GM23338 (cell line): Measurements from ENCODE around the gene HK1.

Experiments
- CREB1 ChIP-seq: fragments of 250-450 bp; sonication (Bioruptor Pico); IDR thresholded peaks from 2 replicates; pipeline ENCODE4 v1.5.0; 2020; ENCODE audit warnings: low read depth, mild to moderate bottlenecking, moderate library complexity
- EZH2 ChIP-seq: fragments of 200-600 bp; sonication (generic); IDR thresholded peaks from one replicate; pipeline ENCODE4 v1.8.0; 2017; ENCODE audit warnings: antibody characterized with exemption, mild to moderate bottlenecking, low read depth; ENCODE audit not compliant: unreplicated experiment
- EZH2phosphoT487 ChIP-seq: fragments of 200-600 bp; sonication (generic); IDR thresholded peaks from one replicate; pipeline ENCODE4 v1.8.1; 2018; ENCODE audit warnings: antibody characterized with exemption; ENCODE audit not compliant: unreplicated experiment
- JUNB ChIP-seq: IDR thresholded peaks from one replicate; pipeline ENCODE4 v1.6.1; 2016; ENCODE audit warnings: antibody characterized with exemption; ENCODE audit not compliant: unreplicated experiment
- POLR2AphosphoS5 ChIP-seq: IDR thresholded peaks from 2 replicates; pipeline ENCODE4 v1.6.1; 2016; ENCODE audit warnings: antibody characterized with exemption, low read depth
- ZNF114 ChIP-seq: fragments of 250-450 bp; sonication (Bioruptor Pico); IDR thresholded peaks from 2 replicates; pipeline ENCODE4 v1.5.0; 2020; ENCODE audit warnings: mild to moderate bottlenecking, moderate library complexity
- ZNF331 ChIP-seq: fragments of 250-450 bp; sonication (Bioruptor Pico); IDR thresholded peaks from 2 replicates; pipeline ENCODE4 v1.5.0; 2020; ENCODE audit warnings: low read depth, mild to moderate bottlenecking, moderate library complexity
- TF ChIP-seq, protein P1 (sequence below), 2 experiments: fragments of 200-600 bp in 1 of 2; sonication (generic) in 1 of 2; conservative IDR thresholded peaks; 2 replicates each; pipeline versions ENCODE4 v1.5.1 to v1.6.1; 2016 to 2017; ENCODE audit warnings: antibody characterized with exemption in 2 of 2, low read depth in 2 of 2, mild to moderate bottlenecking in 2 of 2, moderate library complexity in 1 of 2
- TF ChIP-seq, protein P2 (sequence below): IDR thresholded peaks from 2 replicates; pipeline ENCODE4 v1.6.1; 2016; ENCODE audit warnings: antibody characterized with exemption

DNA sequence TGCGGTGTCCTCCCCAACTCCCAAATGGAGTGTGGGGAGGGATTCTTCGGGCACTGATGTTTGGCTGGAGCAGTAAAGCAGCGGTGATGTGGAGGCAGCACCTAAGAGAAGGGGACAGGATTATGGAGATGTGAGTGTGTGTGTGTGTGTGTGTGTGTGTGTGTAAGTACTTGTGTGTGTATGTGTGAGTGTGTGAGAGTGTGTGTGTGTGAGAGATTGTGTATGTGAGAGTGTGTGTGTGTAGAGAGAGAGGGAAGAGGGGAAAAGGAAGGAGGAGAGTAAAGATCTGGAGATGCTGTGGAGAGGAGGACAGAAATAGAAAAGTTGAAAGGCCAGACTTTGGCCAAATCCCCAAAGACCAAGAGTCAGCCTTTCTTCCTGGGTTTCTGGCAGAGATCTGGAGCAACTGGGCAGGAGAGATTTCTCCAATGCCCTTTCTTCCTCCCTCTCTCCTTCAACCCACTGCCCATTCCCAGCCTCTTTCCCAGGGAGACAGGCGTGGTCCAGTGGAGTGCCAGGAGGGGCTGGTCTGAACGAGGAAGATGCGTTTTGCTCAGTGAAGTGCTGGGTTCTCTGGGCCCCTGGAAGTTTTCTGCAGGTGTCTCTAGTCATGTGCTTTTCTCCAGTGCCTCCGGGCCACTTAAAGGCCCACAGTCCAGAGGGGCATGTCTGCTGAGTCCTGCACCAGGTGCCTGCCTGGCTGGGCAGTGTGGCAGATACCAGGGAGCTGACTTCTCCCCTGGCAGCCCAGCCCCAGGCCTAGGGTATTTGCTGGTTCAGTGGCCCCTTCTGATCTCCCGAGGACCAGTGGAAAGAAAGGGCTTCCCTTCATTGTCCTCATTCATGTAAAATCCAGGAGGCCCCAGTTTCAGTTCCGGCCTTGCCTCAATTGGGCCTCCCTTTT is 60.5 kb downstream of the HK1 start:
- TF ChIP-seq, protein P1, sequence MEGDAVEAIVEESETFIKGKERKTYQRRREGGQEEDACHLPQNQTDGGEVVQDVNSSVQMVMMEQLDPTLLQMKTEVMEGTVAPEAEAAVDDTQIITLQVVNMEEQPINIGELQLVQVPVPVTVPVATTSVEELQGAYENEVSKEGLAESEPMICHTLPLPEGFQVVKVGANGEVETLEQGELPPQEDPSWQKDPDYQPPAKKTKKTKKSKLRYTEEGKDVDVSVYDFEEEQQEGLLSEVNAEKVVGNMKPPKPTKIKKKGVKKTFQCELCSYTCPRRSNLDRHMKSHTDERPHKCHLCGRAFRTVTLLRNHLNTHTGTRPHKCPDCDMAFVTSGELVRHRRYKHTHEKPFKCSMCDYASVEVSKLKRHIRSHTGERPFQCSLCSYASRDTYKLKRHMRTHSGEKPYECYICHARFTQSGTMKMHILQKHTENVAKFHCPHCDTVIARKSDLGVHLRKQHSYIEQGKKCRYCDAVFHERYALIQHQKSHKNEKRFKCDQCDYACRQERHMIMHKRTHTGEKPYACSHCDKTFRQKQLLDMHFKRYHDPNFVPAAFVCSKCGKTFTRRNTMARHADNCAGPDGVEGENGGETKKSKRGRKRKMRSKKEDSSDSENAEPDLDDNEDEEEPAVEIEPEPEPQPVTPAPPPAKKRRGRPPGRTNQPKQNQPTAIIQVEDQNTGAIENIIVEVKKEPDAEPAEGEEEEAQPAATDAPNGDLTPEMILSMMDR (conservative IDR thresholded peaks at IDR 0.05; ENCODE audit: low read depth in 2 of 2) = no peak
- TF ChIP-seq CREB1 (CRISPR knock-in tag) (no peak), EZH2phosphoT487 (no peak), POLR2AphosphoS5 (no peak), ZNF331 (CRISPR knock-in tag) (no peak), EZH2 (no peak), JUNB (no peak), ZNF114 (CRISPR knock-in tag) (no peak)
- TF ChIP-seq, protein P2, sequence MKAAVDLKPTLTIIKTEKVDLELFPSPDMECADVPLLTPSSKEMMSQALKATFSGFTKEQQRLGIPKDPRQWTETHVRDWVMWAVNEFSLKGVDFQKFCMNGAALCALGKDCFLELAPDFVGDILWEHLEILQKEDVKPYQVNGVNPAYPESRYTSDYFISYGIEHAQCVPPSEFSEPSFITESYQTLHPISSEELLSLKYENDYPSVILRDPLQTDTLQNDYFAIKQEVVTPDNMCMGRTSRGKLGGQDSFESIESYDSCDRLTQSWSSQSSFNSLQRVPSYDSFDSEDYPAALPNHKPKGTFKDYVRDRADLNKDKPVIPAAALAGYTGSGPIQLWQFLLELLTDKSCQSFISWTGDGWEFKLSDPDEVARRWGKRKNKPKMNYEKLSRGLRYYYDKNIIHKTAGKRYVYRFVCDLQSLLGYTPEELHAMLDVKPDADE = no peak
